Measurements from ENCODE around the gene KRTAP4-5. TPM values are rescaled to one million over a fixed set of nuclear protein-coding genes. Genes with fewer than 3 reads are reported as not detected.

KRTAP4-5 gene
- total RNA-seq, 1 experiment from 2014 or later = not detected

DNA sequence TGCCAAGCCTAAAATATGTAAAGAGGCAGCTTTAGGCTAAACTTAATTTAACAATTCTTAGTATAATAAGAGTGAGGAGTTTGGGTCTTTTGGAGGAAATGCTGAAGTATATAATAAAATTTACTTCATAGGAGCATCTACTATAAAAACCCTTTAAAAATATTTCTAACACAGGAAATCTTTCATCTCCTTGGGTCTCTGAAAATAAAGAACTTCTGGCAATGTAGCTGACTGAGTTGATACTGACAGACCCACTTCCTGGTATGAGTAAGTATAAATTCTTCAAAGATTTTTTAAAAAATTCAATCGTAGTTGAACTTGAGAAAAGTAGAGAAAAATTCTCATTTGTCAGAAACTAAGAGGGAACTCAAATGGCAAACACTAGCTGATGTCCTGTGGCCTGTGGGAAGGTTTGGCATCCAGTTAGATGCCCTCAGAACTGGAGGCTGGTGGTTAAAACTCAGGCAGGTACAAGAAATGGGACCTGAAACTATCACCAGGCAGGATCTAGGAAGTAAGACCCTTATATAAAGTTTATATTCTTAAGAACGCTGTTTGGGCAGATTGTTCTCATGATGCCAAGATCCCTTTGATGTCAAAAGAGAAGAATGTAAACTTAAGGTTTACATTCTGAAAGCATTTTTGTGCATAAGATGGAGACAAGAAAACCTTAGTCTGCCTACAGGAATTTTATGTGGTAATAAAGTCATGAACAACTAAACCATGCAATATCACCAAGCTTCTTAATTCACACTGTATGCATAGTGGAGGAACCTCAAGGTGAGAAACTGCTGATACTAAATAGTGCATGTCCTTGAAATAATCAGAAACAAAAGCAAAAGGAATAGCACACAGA is 15.5 kb downstream of the KRTAP4-5 start:
- no peaks in the 10 kb centered on the region for H4K20me1 ChIP-seq (ENCODE audit: insufficient read depth)
- no peaks in the 10 kb centered on the region; the same call in 1 of the 2 replicates for H3K9me2 ChIP-seq (ENCODE audit: insufficient read depth)
- no peaks in the 10 kb centered on the region for H3K27me3 ChIP-seq (ENCODE audit: insufficient read depth, low read depth)
- ChIA-PET POLR2A (ENCODE audit: unreplicated experiment) (interaction anchor here (0.5 to 0.7 kb wide), 3 partner anchors 221 to 545 kb away, joined by 3 to 10 read pairs (median 3); no protein-coding TSS in a partner anchor), CTCF (interaction anchor here (0.5 kb wide), 1 partner anchor 519 kb away, joined by 9 read pairs; no protein-coding TSS in a partner anchor)
- peaks cover 11% of the 10 kb centered on the region for H3K9me3 ChIP-seq (ENCODE audit: insufficient read depth, low read depth)
- H3K36me3 ChIP-seq (ENCODE audit: low read depth) = no peaks in the 10 kb centered on the region
- no peaks in the 10 kb centered on the region for H3K79me2 ChIP-seq (ENCODE audit: low read depth)
- 0 out of 2 replicates have a peak overlapping the region, but pooled peaks have one; percentile 24 for H3K27ac ChIP-seq
- H3F3A ChIP-seq (ENCODE audit: insufficient read depth, low read depth) = peaks cover 18% of the 10 kb centered on the region
- H3K4me1 ChIP-seq (replicated peaks; ENCODE audit: insufficient read depth) = peaks cover 21% of the 10 kb centered on the region
- no peak overlapping the region for H3K4me3 ChIP-seq
- no peak overlapping the region for H3K4me2 ChIP-seq
- no peak for DNase-seq
- intact Hi-C loops (cut with micrococcal nuclease; ENCODE audit: unreplicated experiment) = loop anchor here (2.0 kb wide), 1 partner anchor 73 kb away; the partner anchor contains the start of gene KRTAP2-3
- BruUV-seq (replicated peaks) = no TSS peak
- TF ChIP-seq, protein P1, sequence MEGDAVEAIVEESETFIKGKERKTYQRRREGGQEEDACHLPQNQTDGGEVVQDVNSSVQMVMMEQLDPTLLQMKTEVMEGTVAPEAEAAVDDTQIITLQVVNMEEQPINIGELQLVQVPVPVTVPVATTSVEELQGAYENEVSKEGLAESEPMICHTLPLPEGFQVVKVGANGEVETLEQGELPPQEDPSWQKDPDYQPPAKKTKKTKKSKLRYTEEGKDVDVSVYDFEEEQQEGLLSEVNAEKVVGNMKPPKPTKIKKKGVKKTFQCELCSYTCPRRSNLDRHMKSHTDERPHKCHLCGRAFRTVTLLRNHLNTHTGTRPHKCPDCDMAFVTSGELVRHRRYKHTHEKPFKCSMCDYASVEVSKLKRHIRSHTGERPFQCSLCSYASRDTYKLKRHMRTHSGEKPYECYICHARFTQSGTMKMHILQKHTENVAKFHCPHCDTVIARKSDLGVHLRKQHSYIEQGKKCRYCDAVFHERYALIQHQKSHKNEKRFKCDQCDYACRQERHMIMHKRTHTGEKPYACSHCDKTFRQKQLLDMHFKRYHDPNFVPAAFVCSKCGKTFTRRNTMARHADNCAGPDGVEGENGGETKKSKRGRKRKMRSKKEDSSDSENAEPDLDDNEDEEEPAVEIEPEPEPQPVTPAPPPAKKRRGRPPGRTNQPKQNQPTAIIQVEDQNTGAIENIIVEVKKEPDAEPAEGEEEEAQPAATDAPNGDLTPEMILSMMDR (conservative IDR thresholded peaks at IDR 0.05) = no peak
- no peak for TF ChIP-seq EZH2 (IDR thresholded peaks at IDR 0.05; ENCODE audit: low read depth)
- H2AFZ ChIP-seq = no peak overlapping the region

DNA sequence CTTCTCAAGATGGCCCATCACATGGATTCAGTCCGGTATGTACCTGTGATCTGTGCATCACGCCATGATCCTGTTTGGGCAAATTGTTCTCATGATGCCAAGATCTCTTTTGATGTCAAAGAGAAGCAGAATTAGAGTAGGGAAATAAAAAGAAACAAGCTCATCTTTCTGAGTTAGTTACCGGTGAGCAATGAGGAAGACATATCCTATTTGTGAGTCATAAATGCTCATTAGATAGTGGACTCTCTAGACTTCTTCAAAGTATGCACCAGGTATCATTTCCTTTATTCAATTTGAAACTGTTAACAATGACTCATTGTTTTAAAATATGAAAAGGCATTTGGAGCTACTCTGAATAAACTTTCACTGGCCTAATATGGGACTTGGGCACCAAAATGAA is 17.6 kb downstream of the KRTAP4-5 start:
- Histone ChIP-seq H2AFZ (no peak overlapping the region), H4K20me1 (ENCODE audit: insufficient read depth) (no peaks in the 10 kb centered on the region), H3F3A (ENCODE audit: insufficient read depth, low read depth) (peaks cover 18% of the 10 kb centered on the region), H3K79me2 (ENCODE audit: low read depth) (no peaks in the 10 kb centered on the region), H3K36me3 (ENCODE audit: low read depth) (no peaks in the 10 kb centered on the region), H3K9me3 (ENCODE audit: insufficient read depth, low read depth) (peaks cover 11% of the 10 kb centered on the region; the same call in 1 of the 2 replicates), H3K9me2 (ENCODE audit: insufficient read depth) (no peaks in the 10 kb centered on the region; the same call in 1 of the 2 replicates), H3K4me1 (replicated peaks; ENCODE audit: insufficient read depth) (peaks cover 21% of the 10 kb centered on the region), H3K4me3 (no peak overlapping the region), H3K4me2 (0 out of 2 replicates have a peak overlapping the region, but pooled peaks have one; percentile 20), H3K27ac (peak overlapping the region; percentile 87), H3K27me3 (ENCODE audit: insufficient read depth, low read depth) (no peaks in the 10 kb centered on the region)
- ChIA-PET POLR2A (ENCODE audit: unreplicated experiment) (interaction anchor here (0.6 to 0.8 kb wide), 7 partner anchors 148 to 373 kb away, joined by 3 to 11 read pairs (median 4); partner anchors contain the start of genes KRT13, KRT36 and KRT40), CTCF (interaction anchor here (0.6 to 1.0 kb wide), 2 partner anchors 191 to 679 kb away, joined by 3 read pairs; no protein-coding TSS in a partner anchor)
- TF ChIP-seq EZH2 (IDR thresholded peaks at IDR 0.05; ENCODE audit: low read depth) = no peak
- TF ChIP-seq, protein P1 (conservative IDR thresholded peaks at IDR 0.05) = no peak
- intact Hi-C loops (cut with micrococcal nuclease; ENCODE audit: unreplicated experiment) = loop anchor here (1.0 to 2.0 kb wide), 2 partner anchors 71 to 217 kb away; partner anchors contain the start of gene KRTAP2-3
- peak; percentile 20 to 93 for DNase-seq
- BruUV-seq (replicated peaks) = no TSS peak

DNA sequence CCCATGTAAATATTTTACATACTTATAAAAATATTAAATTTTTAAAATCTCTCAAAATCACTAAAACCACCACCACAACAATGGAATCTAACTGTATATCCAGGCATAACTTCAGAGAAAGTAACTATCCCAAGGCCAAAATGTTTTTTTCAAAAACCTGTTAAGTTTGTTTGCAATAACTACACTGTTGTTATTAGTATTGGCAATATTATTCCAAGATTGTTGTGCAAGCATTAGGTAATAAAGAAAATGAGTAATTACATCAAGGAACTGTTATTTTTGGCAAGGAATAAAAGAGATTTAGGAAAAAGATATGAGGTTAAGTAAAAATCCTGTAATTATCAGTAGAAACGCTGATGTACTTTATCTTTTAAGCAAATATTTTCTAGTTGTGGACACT is 22.3 kb downstream of the KRTAP4-5 start:
- ChIA-PET POLR2A (ENCODE audit: unreplicated experiment) (no interaction called here), CTCF (no interaction called here)
- peaks cover 17% of the 10 kb centered on the region for H3K4me1 ChIP-seq (replicated peaks; ENCODE audit: insufficient read depth)
- no peaks in the 10 kb centered on the region for H3K27me3 ChIP-seq (ENCODE audit: insufficient read depth, low read depth)
- no peak for TF ChIP-seq EZH2 (IDR thresholded peaks at IDR 0.05; ENCODE audit: low read depth)
- TF ChIP-seq, protein P1 (conservative IDR thresholded peaks at IDR 0.05) = no peak
- H2AFZ ChIP-seq = no peak overlapping the region
- H4K20me1 ChIP-seq (ENCODE audit: insufficient read depth) = no peaks in the 10 kb centered on the region
- no peaks in the 10 kb centered on the region for H3K79me2 ChIP-seq (ENCODE audit: low read depth)
- H3K4me3 ChIP-seq = no peak overlapping the region
- H3K9me2 ChIP-seq (ENCODE audit: insufficient read depth) = no peaks in the 10 kb centered on the region; the same call in 1 of the 2 replicates
- no peak overlapping the region for H3K4me2 ChIP-seq
- intact Hi-C loops (cut with micrococcal nuclease; ENCODE audit: unreplicated experiment) = no loop called here
- DNase-seq = peak in 1 of 2 experiments; percentile 66
- no peak overlapping the region for H3K27ac ChIP-seq
- no TSS peak for BruUV-seq (replicated peaks)
- H3K36me3 ChIP-seq (ENCODE audit: low read depth) = no peaks in the 10 kb centered on the region
- H3F3A ChIP-seq (ENCODE audit: insufficient read depth, low read depth) = peaks cover 13% of the 10 kb centered on the region
- H3K9me3 ChIP-seq (ENCODE audit: insufficient read depth, low read depth) = peaks cover 5% of the 10 kb centered on the region; the same call in 1 of the 2 replicates

All from PC-9 (cell line).